ENCODE data around the gene GOT2.
A peak's percentile ranks its signal among the peaks of the same experiment; 100 is the strongest.
"Not testable (repeated sequence)": the region's sequence is repeated elsewhere in the genome, so short reads cannot be mapped to it uniquely, and the experiment has no call there.

The GOT2 gene

GRCh38 chr16:58723109-58723508 lies 11.0 kb downstream of the GOT2 start:
- DNase-seq (ENCODE audit: low read depth in 2 of 3, low spot score in 1 of 3) = no peak

- no peak for DNase-seq (ENCODE audit: low read depth in 2 of 3, low spot score in 1 of 3)
Observed at GRCh38 chr16:58717994-58718393, 16.1 kb downstream of the GOT2 start.

GRCh38 chr16:58716468-58716867 lies 17.6 kb downstream of the GOT2 start:
- DNase-seq (ENCODE audit: low read depth in 2 of 3, low spot score in 1 of 3) = no peak

- DNase-seq (ENCODE audit: low read depth in 2 of 3, low spot score in 1 of 3) = no peak
Observed at GRCh38 chr16:58713742-58714141, 20.4 kb downstream of the GOT2 start.

GRCh38 chr16:58709333-58709732 lies 24.8 kb downstream of the GOT2 start:
- no peak for DNase-seq (ENCODE audit: low read depth in 2 of 3, low spot score in 1 of 3)

GRCh38 chr16:58699151-58699550 lies 35.0 kb downstream of the GOT2 start:
- no peak for DNase-seq (ENCODE audit: low read depth in 2 of 3, low spot score in 1 of 3)

GRCh38 chr16:58695368-58695767 lies 38.7 kb downstream of the GOT2 start:
- no peak for DNase-seq (ENCODE audit: low read depth in 2 of 3, low spot score in 1 of 3)

GRCh38 chr16:58692450-58692849 lies 41.7 kb downstream of the GOT2 start:
- no peak for DNase-seq (ENCODE audit: low read depth in 2 of 3, low spot score in 1 of 3)

GRCh38 chr16:58686985-58687706 lies 47.0 kb downstream of the GOT2 start:
- DNase-seq (ENCODE audit: low read depth in 2 of 3, low spot score in 1 of 3) = not testable (repeated sequence)

GRCh38 chr16:58685084-58685449 lies 49.0 kb downstream of the GOT2 start:
- no peak for DNase-seq (ENCODE audit: low read depth in 2 of 3, low spot score in 1 of 3)

GRCh38 chr16:58684354-58685083 lies 49.6 kb downstream of the GOT2 start, which contains the start of gene SLC38A7:
Gene SLC38A7 (minus strand): TSS chr16:58684770. CDS start chr16:58680126, 4,644 bp downstream.
- DNase-seq (ENCODE audit: low read depth in 2 of 3, low spot score in 1 of 3) = peak; percentile 56 to 61 (median 56)

- no peak for DNase-seq (ENCODE audit: low read depth in 2 of 3, low spot score in 1 of 3)
Observed at GRCh38 chr16:58684001-58684353, 50.1 kb downstream of the GOT2 start.

GRCh38 chr16:58679763-58680162 lies 54.4 kb downstream of the GOT2 start:
- DNase-seq (ENCODE audit: low read depth in 2 of 3, low spot score in 1 of 3) = no peak

GRCh38 chr16:58678716-58679115 lies 55.4 kb downstream of the GOT2 start:
- DNase-seq (ENCODE audit: low read depth in 2 of 3, low spot score in 1 of 3) = no peak

- DNase-seq (ENCODE audit: low read depth in 2 of 3, low spot score in 1 of 3) = no peak
Observed at GRCh38 chr16:58678269-58678668, 55.8 kb downstream of the GOT2 start.

GRCh38 chr16:58670946-58671583 lies 63.1 kb downstream of the GOT2 start:
- no peak for DNase-seq (ENCODE audit: low read depth in 2 of 3, low spot score in 1 of 3)

GRCh38 chr16:58670177-58670576 lies 63.9 kb downstream of the GOT2 start:
- no peak for DNase-seq (ENCODE audit: low read depth in 2 of 3, low spot score in 1 of 3)

GRCh38 chr16:58665200-58665599 lies 68.9 kb downstream of the GOT2 start:
- no peak for DNase-seq (ENCODE audit: low read depth in 2 of 3, low spot score in 1 of 3)

- DNase-seq (ENCODE audit: low read depth in 2 of 3, low spot score in 1 of 3) = no peak
Observed at GRCh38 chr16:58661199-58661830, 72.8 kb downstream of the GOT2 start.

- DNase-seq (ENCODE audit: low read depth in 2 of 3, low spot score in 1 of 3) = not testable (repeated sequence)
Observed at GRCh38 chr16:58659911-58660310, 74.2 kb downstream of the GOT2 start.

- no peak for DNase-seq (ENCODE audit: low read depth in 2 of 3, low spot score in 1 of 3)
Observed at GRCh38 chr16:58658796-58659211, 75.3 kb downstream of the GOT2 start.

Data from stimulated activated CD4-positive, alpha-beta T cell treated with anti-CD3 and anti-CD28 coated beads, Interleukin-12 subunit alpha, Interleukin-12 subunit beta, amount 100 ng/mL, for 48 hours (primary cell).